Mesothelial cell of epicardium (in vitro differentiated cells): ENCODE measurements around the gene CCNC. TPM values are rescaled to one million over a fixed set of nuclear protein-coding genes. Genes with fewer than 3 reads are reported as not detected.

ENCODE experiments used
- DNase-seq, 2 experiments: peaks; one replicate each; pipeline ENCODE4 v3.0.0; 2021; ENCODE audit warnings: low spot score in 2 of 2; ENCODE audit not compliant: unreplicated experiment in 2 of 2
- H3K27ac Mint-ChIP-seq: 2 replicates; pipeline ENCODE4 v1.8.0; 2021; ENCODE audit warnings: mixed read lengths
- H3K27me3 Mint-ChIP-seq: 2 replicates; pipeline ENCODE4 v1.8.0; 2021; ENCODE audit warnings: low read depth, mixed read lengths
- H3K36me3 Mint-ChIP-seq: 2 replicates; pipeline ENCODE4 v1.8.0; 2021; ENCODE audit warnings: mixed read lengths
- H3K4me1 Mint-ChIP-seq: 2 replicates; pipeline ENCODE4 v1.8.0; 2021; ENCODE audit warnings: mixed read lengths
- H3K4me3 Mint-ChIP-seq: 2 replicates; pipeline ENCODE4 v1.8.0; 2021; ENCODE audit warnings: mild to moderate bottlenecking, moderate library complexity, mixed read lengths
- H3K9me3 Mint-ChIP-seq: 2 replicates; pipeline ENCODE4 v1.8.0; 2021; ENCODE audit warnings: mixed read lengths
- total RNA-seq: library from RNA; stranded (reverse); gene quantifications from 3 replicates; pipeline ENCODE4 v1.2.1, GENCODE V29; 2021
- TF ChIP-seq, protein P1 (sequence below): fragments of 200-600 bp; sonication (generic); IDR thresholded peaks from one replicate; pipeline ENCODE4 v1.5.0; 2021; ENCODE audit warnings: antibody characterized with exemption; ENCODE audit not compliant: unreplicated experiment

The CCNC gene
- total RNA-seq, 1 donor from 2014 or later, result 54.3 TPM

DNA sequence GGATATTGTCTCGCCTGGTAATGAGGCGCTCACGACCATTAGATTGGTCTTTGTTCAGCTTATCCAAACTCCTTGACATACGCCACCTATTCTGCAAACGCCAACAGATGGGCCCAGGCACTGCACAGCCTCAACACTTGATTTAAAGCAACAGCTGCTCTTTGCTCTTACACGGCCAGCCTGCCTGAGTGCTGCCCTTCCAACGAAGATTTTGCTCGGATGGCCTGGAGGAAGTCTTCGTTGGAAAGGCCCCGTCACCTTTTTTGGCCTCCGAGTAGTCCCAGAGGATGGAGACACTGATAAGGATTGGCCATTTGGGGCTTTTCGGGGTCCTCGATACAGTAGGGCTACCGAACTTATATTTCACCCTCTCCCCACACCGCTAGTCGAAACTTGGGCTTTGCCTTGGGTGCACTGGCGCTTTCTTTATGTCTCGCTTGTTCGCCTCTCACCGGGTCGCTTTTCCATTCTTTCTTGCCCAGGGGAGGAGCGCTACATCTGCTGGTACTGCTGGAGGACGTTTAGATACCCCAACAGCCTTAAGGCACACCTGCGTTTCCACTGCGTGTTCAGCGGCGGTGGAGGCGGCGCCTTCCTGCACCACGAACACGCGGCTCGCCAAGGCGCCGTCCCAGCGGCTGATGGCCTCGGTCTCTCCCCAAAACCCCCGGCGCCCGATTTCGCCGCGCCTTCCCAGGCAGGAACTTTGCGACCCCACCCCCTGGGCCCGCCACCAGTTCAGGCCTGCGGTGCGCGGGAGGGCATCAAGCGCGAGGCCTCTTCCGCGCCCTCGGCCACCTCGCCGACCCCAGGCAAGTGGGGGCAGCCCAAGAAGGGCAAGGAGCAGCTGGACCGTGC, 44.3 kb upstream of the CCNC start:
- peaks cover 97% of the 10 kb centered on the region for H3K27me3 Mint-ChIP-seq
- H3K9me3 Mint-ChIP-seq, result no peaks in the 10 kb centered on the region
- TF ChIP-seq, protein P1, sequence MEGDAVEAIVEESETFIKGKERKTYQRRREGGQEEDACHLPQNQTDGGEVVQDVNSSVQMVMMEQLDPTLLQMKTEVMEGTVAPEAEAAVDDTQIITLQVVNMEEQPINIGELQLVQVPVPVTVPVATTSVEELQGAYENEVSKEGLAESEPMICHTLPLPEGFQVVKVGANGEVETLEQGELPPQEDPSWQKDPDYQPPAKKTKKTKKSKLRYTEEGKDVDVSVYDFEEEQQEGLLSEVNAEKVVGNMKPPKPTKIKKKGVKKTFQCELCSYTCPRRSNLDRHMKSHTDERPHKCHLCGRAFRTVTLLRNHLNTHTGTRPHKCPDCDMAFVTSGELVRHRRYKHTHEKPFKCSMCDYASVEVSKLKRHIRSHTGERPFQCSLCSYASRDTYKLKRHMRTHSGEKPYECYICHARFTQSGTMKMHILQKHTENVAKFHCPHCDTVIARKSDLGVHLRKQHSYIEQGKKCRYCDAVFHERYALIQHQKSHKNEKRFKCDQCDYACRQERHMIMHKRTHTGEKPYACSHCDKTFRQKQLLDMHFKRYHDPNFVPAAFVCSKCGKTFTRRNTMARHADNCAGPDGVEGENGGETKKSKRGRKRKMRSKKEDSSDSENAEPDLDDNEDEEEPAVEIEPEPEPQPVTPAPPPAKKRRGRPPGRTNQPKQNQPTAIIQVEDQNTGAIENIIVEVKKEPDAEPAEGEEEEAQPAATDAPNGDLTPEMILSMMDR, result no peak
- H3K36me3 Mint-ChIP-seq, result no peaks in the 10 kb centered on the region
- no peak for DNase-seq
- H3K27ac Mint-ChIP-seq, result no peak overlapping the region
- H3K4me1 Mint-ChIP-seq, result peaks cover 8% of the 10 kb centered on the region
- peak overlapping the region; percentile 42 for H3K4me3 Mint-ChIP-seq

DNA sequence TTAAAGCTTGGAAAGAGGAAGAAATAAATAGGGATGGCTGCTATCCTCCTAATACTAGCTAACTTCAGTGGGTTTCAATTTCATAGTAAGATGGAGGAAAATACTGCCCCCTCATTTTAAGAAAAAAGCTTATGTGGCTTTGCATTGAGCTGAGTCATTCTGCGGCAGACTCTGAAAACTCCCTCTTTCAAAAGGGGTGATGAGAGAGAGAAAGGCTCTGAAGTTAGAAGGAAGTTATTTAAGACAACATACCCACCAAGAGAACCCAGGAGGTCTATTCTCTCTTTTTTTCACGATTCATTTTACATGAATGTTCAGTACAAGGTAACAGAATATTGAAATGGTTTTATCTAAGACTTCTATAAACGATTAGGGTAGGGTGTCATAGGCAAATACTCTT, 42.7 kb upstream of the CCNC start:
- peaks cover 8% of the 10 kb centered on the region for H3K4me1 Mint-ChIP-seq
- H3K4me3 Mint-ChIP-seq, result no peak overlapping the region
- H3K9me3 Mint-ChIP-seq, result no peaks in the 10 kb centered on the region
- no peak for DNase-seq
- no peak overlapping the region for H3K27ac Mint-ChIP-seq
- TF ChIP-seq, protein P1, result no peak
- H3K27me3 Mint-ChIP-seq, result peaks cover 97% of the 10 kb centered on the region
- no peaks in the 10 kb centered on the region for H3K36me3 Mint-ChIP-seq

DNA sequence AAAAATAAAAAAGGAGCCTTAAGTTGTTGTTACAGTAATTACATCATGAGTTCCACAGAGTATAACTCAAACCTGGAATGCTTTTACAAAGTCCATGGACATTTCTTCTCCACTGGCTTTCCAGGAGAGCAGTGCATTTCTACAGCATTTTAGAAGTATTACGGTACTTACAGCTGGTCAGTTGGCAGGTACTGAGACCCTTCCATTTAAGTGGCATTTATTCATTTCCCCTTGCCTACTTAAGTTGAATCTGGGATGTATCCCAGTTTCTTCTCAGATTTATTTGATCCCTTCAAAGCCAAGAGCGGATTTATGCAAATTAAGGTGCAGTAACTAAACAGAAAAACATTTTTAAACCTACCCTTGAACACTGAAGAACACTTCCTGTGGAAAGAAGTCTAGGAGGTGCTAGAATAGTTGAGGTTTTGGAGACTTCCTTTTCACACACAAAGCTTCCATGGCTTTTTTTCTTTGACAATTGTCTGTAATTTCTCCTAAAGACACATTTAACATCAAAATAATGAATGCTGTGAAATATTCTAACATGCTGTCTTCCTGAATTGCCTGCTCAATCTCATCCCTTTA, 41.5 kb upstream of the CCNC start:
- Mint-ChIP-seq H3K27ac (no peak overlapping the region), H3K36me3 (no peaks in the 10 kb centered on the region), H3K9me3 (no peaks in the 10 kb centered on the region), H3K4me3 (no peak overlapping the region), H3K4me1 (peaks cover 7% of the 10 kb centered on the region), H3K27me3 (peaks cover 97% of the 10 kb centered on the region)
- TF ChIP-seq, protein P1, result no peak
- no peak for DNase-seq

DNA sequence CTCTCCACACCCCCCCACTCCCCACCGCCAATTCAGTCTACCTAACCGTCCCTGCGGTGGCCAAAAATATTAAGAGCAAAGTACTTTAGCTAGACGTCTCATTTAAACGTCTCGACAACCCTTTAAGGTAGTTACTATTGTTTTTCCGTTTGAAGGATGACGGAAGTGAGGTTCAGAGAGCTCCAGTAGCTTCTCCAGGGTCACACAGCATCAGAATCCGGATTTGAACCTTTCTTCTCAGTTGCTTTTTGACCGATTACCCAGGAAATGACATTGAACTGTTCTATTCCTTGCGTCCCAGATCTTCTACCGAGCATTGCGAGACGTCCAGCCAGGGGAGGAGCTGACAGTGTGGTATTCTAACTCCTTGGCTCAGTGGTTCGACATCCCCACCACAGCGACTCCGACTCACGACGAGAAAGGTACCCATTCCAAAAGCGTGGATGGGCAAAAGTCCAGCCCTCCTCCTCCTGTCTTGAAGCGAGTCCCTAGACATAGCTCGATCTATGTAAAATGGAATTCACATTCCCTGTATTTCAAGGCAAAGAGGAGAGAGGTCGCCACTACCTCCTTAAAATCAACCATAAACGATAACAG, 40.5 kb upstream of the CCNC start:
- Mint-ChIP-seq H3K27me3 (peaks cover 97% of the 10 kb centered on the region), H3K27ac (no peak overlapping the region), H3K4me3 (no peak overlapping the region), H3K4me1 (peaks cover 4% of the 10 kb centered on the region), H3K36me3 (no peaks in the 10 kb centered on the region), H3K9me3 (no peaks in the 10 kb centered on the region)
- DNase-seq, result no peak
- TF ChIP-seq, protein P1, result no peak

DNA sequence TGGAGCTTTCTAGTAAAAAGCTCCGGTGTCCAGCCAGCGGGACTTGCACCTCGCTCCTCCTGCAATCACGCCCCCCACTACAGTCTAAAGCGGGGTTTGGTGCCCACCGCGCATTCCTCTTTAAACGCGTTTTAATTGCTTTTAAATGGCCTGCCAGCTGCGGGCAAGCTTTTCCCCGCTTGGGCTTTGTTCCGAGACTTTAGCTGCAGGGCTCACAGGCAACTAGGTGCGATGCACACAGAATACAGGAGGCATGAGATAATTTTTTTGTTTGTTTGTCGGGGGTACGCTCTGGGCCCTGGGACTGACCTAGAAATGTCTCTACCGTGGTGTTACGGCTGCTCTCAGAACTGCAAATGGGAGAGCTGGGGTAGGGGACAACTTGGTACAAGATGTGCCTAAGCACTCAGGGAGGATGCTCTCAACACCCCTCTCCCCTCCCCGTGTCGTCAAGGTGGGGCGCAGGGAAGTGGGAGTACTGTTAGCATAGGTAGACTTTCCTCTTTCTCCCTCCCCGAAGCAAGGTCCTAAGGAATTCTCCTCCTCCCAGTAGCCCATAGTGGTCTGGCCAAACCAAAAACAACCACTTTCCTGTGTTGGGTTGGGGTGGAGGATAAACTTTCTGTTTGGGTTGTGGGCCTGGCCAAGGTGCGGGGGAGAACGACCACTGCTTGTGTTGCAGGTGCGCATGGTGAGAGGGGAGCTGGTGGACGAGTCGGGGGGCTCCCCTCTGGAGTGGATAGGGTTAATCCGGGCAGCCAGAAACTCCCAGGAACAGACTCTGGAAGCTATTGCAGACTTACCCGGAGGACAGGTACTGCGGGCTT, 39.8 kb upstream of the CCNC start:
- H3K9me3 Mint-ChIP-seq, result no peaks in the 10 kb centered on the region
- DNase-seq, result no peak
- no peak overlapping the region for H3K4me3 Mint-ChIP-seq
- no peaks in the 10 kb centered on the region for H3K36me3 Mint-ChIP-seq
- TF ChIP-seq, protein P1, result no peak
- H3K27ac Mint-ChIP-seq, result no peak overlapping the region
- H3K4me1 Mint-ChIP-seq, result peaks cover 10% of the 10 kb centered on the region
- H3K27me3 Mint-ChIP-seq, result peaks cover 98% of the 10 kb centered on the region
